ENCODE results near the gene AKIRIN2. TPM values are rescaled to one million over a fixed set of nuclear protein-coding genes. Genes with fewer than 3 reads are reported as not detected.

AKIRIN2 gene
- total and polyA plus RNA-seq, 2 of the 13 experiments (the other 11 are each of a cell fraction or from before 2014, with no cell fraction given) = 15.6 to 23.4 TPM

DNA sequence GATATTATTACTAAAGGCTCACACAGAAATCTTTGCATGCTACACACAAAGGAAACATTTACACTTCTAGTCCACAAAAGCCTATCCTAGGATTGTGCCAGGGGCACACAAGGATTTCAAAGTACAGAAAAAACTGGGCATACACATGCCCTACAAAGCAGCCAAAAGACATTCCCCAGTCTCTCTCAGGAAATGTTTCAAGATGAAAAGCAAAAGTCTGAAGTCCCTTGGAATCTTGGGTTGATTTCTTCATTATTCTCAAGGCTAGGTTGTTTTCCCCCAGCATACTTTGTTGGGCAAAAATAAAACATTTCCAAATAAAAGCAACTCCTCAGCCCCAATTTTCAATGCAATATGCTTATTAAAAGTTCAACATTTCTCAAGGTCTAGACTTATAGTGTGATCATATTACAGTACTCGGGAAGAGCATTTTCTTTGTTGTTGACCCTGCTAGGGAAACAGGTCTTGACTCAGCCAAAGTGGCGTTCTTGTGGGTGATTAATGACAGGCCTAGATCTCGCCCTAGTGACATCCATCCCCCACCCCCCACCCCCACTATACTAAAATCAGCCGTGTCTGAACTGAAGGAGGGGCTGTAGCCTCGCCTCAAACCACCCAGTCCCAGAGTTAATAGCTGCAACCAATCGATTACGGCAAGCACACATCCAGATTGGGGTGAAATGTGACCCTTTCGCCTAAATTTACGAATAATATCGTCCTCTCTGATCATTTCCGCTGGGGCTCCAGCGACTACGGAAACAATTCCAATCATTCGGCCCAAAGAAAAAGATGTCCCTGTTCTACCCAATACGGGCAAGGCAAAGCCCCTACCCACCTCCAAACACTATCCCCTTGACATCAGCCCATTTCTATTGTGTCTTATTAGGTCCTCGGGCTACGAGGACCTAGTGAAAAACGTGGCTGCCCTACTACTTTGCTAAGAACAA is 1.4 kb downstream of the AKIRIN2 start (continued):
- TF ChIP-seq SRF (IDR thresholded peaks at IDR 0.05; ENCODE audit: low read depth, low read length) (no peak), ZNF720 (CRISPR knock-in tag; IDR thresholded peaks at IDR 0.05) (no peak), JUN (CRISPR knock-in tag; IDR thresholded peaks at IDR 0.05) (no peak), MEIS2 (CRISPR knock-in tag; IDR thresholded peaks at IDR 0.05) (no peak), ZEB1 (IDR thresholded peaks at IDR 0.05; ENCODE audit: insufficient replicate concordance, low read depth) (no peak), HCFC1 (IDR thresholded peaks at IDR 0.05; ENCODE audit: low read depth, low read length) (no peak), ZNF672 (CRISPR knock-in tag; IDR thresholded peaks at IDR 0.05) (no peak), SMAD3 (CRISPR knock-in tag; IDR thresholded peaks at IDR 0.05) (no peak), MXI1 (IDR thresholded peaks at IDR 0.05; ENCODE audit: borderline replicate concordance, low read depth, low read length) (peak; percentile 12; the same call in 1 of the 3 replicates), ZNF614 (CRISPR knock-in tag; IDR thresholded peaks at IDR 0.05; ENCODE audit: borderline replicate concordance) (no peak), SNAI1 (CRISPR knock-in tag; IDR thresholded peaks at IDR 0.05; ENCODE audit: borderline replicate concordance) (no peak), ZNF572 (CRISPR knock-in tag; IDR thresholded peaks at IDR 0.05) (no peak), NFKBIZ (CRISPR knock-in tag; IDR thresholded peaks at IDR 0.05) (no peak), CEBPB (IDR thresholded peaks at IDR 0.05; ENCODE audit: borderline replicate concordance, low read depth, low read length) (no peak), ZFP90 (CRISPR knock-in tag; IDR thresholded peaks at IDR 0.05; ENCODE audit: borderline replicate concordance) (0 out of 2 replicates have a peak, but pooled peaks have one; percentile 10), FOXK2 (IDR thresholded peaks at IDR 0.05) (no peak), PRDM15 (CRISPR knock-in tag; IDR thresholded peaks at IDR 0.05) (no peak), ASH2L (IDR thresholded peaks at IDR 0.05; ENCODE audit: insufficient read length, low read depth, low read length) (peak; percentile 10), RFX1 (IDR thresholded peaks at IDR 0.05) (no peak)
- TF ChIP-seq, protein P1, sequence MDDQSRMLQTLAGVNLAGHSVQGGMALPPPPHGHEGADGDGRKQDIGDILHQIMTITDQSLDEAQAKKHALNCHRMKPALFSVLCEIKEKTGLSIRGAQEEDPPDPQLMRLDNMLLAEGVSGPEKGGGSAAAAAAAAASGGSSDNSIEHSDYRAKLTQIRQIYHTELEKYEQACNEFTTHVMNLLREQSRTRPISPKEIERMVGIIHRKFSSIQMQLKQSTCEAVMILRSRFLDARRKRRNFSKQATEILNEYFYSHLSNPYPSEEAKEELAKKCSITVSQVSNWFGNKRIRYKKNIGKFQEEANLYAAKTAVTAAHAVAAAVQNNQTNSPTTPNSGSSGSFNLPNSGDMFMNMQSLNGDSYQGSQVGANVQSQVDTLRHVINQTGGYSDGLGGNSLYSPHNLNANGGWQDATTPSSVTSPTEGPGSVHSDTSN (CRISPR knock-in tag; IDR thresholded peaks at IDR 0.05; ENCODE audit: borderline replicate concordance) = no peak
- TF ChIP-seq, protein P2, sequence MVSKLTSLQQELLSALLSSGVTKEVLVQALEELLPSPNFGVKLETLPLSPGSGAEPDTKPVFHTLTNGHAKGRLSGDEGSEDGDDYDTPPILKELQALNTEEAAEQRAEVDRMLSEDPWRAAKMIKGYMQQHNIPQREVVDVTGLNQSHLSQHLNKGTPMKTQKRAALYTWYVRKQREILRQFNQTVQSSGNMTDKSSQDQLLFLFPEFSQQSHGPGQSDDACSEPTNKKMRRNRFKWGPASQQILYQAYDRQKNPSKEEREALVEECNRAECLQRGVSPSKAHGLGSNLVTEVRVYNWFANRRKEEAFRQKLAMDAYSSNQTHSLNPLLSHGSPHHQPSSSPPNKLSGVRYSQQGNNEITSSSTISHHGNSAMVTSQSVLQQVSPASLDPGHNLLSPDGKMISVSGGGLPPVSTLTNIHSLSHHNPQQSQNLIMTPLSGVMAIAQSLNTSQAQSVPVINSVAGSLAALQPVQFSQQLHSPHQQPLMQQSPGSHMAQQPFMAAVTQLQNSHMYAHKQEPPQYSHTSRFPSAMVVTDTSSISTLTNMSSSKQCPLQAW (CRISPR knock-in tag; IDR thresholded peaks at IDR 0.05) = 0 out of 2 replicates have a peak, but pooled peaks have one; percentile 45
- TF ChIP-seq, protein P3, sequence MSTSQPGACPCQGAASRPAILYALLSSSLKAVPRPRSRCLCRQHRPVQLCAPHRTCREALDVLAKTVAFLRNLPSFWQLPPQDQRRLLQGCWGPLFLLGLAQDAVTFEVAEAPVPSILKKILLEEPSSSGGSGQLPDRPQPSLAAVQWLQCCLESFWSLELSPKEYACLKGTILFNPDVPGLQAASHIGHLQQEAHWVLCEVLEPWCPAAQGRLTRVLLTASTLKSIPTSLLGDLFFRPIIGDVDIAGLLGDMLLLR (CRISPR knock-in tag; IDR thresholded peaks at IDR 0.05) = no peak
- TF ChIP-seq, protein P4, sequence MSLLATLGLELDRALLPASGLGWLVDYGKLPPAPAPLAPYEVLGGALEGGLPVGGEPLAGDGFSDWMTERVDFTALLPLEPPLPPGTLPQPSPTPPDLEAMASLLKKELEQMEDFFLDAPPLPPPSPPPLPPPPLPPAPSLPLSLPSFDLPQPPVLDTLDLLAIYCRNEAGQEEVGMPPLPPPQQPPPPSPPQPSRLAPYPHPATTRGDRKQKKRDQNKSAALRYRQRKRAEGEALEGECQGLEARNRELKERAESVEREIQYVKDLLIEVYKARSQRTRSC (CRISPR knock-in tag; IDR thresholded peaks at IDR 0.05; ENCODE audit: low read depth) = no peak
